Inflammatory macrophage treated with lipopolysaccharide for 4 hours (primary cell): ENCODE data around the gene EXOC4.

Source experiments
- DNase-seq: peaks from one replicate; pipeline ENCODE4 v3.0.0-alpha.2; 2020

Gene EXOC4

DNA sequence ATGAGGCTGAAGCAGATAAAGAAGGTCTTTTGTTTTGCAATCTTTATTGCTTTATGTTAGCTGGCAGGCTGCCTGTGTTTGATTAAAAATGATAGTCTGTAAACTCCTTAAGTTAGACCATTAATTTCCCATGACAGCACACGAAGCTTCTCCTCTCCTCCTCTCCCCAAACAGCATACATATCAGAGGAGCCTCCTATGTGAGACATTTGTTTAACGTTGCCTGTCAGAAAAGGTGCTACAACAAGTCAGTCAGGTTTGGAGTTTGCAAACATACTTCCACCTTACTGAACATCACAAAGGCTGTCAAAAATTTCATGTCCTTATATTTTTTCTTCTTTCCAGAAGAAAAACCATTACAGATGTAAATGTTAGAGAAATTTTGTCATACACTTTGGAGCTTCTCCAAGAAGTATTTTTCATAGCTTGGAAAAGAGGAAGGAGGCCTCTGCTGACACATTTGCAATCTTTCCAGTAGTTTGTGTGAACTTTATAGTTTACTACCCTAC lies 393.1 kb downstream of the EXOC4 start:
- DNase-seq: peak; percentile 67

DNA sequence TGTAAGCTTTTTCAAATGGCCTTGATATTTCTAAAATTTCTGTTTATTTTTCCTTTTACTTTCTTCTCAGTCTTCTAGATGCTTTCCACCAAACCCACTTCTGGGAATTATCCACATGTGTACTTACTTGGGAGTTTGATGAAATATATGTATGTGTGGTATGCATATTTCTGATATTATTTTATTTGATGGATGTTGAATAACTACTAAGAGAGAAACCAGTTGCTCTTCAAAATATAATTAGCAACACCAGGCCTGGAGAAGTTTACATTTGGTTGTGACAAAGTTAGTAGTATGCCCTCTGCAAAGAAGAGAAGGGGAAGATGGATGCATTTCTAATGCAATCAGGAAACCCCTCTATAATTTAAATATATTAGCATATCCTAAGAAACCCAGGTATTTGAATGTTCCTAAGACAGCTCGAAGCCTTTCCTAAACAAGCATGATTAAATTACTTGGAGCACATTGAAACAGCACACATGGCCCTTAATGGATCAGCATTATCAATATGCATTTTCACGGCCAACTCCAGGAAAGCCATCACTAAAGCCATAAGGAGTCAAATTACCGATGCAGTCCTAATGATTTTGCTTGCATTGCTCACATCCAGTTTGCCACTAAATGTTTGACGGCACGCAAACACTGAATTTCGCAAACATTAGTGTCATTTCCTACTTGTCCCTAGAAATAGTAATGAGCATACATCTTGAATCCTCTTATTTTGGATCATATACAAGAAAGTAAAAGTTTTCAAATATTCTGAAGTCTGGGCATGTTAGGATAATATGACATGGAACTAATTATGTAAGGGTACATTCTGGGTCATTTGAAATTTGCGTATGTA lies 393.8 kb downstream of the EXOC4 start:
- peak; percentile 55 for DNase-seq

- no peak for DNase-seq
Observed at GRCh38 chr7:133649593-133649992, 396.7 kb downstream of the EXOC4 start.

- DNase-seq: peak; percentile 21
Observed at GRCh38 chr7:133650069-133650468, 397.2 kb downstream of the EXOC4 start.

- DNase-seq: peak; percentile 90
Observed at GRCh38 chr7:133650487-133651300, 397.8 kb downstream of the EXOC4 start.

- no peak for DNase-seq
Observed at GRCh38 chr7:133652547-133652946, 399.7 kb downstream of the EXOC4 start.

- DNase-seq: no peak
Observed at GRCh38 chr7:133654547-133654946, 401.7 kb downstream of the EXOC4 start.

DNA sequence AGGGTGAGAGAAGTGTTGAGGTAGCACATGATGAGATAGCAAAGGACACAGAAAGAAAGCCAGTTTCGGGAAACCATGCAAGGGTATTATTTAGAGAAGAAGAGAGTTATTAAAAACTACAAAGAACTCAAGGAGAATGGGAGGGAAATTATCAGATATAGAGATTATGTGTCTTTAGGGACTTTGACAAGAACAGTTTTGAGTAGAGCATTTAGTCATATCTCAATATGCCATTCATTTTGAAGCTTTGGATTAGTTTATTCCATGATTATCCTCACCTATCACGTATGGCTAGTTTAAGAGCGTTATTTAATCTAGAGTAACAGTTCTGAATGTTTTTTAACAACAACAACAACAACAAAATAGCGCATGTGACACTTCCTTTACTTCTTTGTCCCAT lies 409.4 kb downstream of the EXOC4 start:
- DNase-seq: no peak

GRCh38 chr7:133662830-133663229 lies 410.0 kb downstream of the EXOC4 start:
- peak; percentile 46 for DNase-seq

DNA sequence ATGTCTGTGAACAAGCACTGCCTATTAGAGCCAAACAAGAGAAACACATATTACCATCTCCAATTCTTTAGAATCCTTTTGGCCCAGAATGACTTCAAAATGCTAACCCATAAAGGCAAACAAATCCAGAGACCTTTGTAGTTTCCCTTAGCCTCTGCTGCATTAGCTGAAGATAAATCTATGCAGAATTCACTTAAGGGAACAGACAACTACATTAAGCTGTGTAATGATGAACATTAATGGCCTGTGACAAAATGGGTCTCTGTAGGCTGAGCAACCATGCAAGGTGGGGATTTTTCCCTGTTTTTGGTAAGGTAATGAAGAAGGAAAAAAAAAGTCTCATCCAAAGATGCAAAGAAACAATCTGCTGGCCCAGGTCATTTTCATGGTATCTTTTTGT lies 411.6 kb downstream of the EXOC4 start:
- no peak for DNase-seq

- DNase-seq: no peak
Observed at GRCh38 chr7:133668296-133669060, 415.6 kb downstream of the EXOC4 start.

GRCh38 chr7:133669061-133669455 lies 416.2 kb downstream of the EXOC4 start:
- no peak for DNase-seq

DNA sequence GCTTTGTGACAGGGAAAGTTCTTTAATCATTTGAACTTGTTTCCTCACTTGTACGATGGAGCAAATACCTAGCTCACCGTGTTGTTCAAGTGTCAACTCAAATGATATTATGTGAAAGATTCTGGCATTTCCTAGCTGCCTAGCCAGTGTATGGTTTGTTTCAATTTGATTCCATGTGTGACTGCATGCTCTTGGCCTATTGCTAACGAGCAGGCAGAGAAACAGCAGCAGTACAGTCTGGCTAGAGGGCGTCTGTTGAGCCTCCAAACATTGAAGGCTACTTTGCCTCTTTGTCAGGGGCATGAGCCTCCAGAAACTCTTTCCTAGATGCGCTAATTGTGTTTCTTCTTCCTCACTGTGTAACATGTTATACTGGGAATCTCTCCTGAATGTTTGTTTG lies 417.4 kb downstream of the EXOC4 start:
- DNase-seq: no peak

DNA sequence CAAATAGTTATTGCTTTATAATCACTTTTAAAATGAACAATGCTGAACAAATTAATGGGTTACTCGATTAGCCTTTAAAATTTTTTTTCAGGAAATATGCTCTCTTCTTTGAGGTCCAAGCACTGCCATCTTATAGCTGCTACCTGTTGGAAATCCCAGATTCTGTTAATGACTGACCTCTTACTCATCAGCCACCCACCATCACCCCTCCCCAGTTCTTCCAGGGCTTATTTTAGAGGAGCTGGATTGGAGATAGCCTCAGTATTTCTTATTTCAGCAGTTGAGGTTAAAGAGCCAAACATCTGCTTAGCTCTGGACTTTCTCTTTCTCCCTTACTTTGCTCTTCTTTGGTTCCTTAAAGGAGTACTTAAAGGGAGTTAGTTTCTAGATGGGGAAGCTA lies 420.0 kb downstream of the EXOC4 start:
- no peak for DNase-seq

DNA sequence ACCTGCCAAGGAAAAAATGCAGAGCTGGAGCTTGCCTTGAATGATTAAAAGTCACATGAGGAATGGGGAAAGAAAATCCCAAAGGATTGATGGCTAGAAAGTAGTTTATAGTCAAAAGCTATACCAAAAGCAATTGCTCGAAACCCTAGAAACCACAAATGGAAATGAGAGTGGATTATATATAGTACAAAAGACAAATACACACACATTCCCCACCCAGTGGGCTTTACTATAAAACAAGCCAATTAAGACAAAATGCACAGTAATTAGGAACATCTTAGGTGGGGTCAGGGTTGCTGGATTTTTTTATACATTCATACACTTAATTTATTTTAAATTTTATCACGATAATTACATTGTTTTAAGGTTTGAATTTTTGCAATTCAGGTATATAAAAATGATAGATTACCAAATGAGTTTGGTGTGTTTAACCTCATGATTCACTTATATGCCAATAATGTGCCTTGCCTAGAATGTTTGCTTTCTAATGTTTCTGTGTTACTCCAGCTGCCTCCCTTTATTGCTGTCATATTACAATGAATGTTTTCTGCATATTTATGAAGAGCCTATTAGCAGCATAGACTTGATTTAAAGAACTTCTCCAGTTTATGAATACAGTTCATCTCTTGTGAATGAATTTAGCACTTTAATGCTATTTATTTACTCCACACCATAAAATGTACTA lies 421.3 kb downstream of the EXOC4 start:
- no peak for DNase-seq

- peak; percentile 44 for DNase-seq
Observed at GRCh38 chr7:133675510-133676218, 422.8 kb downstream of the EXOC4 start.

GRCh38 chr7:133676805-133677370 lies 424.0 kb downstream of the EXOC4 start:
- DNase-seq: no peak

DNA sequence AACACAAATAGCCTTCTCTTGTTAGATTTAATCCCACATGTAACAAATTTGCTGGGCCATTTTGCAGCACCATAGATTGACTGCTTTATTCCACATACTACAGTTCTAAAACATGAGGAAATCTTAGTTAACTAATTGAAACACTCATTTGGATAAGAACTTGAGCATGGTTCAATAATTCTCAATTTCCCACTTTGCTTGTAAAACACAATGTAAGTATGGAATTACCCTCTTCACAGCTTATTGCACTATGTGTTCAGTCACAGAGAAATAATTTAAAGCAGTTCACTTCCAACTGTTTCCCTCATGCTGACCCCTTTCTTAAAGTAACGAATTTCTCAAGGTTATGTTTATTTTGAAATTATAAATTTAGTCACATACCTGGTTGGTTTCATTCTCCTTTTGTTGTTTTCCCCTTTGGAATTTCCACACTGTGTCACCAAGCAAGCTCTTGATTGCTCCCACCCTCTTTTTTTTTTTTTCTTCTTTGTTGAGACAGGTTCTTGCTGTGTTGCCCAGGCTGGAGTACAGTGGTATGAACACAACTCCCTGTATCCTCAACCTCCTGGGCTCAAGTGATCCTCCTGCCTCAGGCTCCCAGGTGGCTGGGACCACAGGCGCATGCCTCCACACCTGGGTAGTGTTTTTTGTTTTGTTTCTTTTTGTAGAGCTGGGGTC lies 425.4 kb downstream of the EXOC4 start:
- no peak for DNase-seq

- no peak for DNase-seq
Observed at GRCh38 chr7:133679977-133680376, 427.1 kb downstream of the EXOC4 start.

DNA sequence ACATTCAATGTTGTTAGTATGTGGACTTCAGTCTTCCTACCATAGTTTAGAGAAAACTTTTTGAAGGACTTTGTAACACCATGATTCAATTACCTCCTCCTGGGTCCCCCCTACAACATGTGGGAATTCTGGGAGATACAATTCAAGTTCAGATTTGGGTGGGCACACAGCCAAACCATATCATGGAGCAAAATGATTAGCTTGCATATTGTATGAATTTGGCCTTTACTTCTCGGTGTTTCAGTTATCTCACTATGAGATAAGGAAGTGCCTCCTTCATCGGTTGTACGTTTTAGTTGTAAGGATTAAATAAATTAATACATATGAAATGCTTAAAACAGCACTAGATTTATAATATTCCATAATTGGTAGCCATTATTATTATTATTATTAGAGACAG lies 428.7 kb downstream of the EXOC4 start:
- DNase-seq: no peak
